Neural progenitor cell (in vitro differentiated cells): ENCODE results near the gene TRRAP.

Source experiments
- CTCF ChIP-seq: fragments of 200-600 bp; sonication (generic); IDR thresholded peaks from 2 replicates; pipeline ENCODE4 v1.5.1; 2017; ENCODE audit warnings: antibody characterized with exemption, mild to moderate bottlenecking
- EZH2phosphoT487 ChIP-seq: fragments of 200-600 bp; sonication (generic); IDR thresholded peaks from 2 replicates; pipeline ENCODE4 v1.6.1; 2017; ENCODE audit warnings: antibody characterized with exemption

GRCh38 chr7:98991141-98991540 is 112.8 kb downstream of the TRRAP start:
- TF ChIP-seq EZH2phosphoT487 (no peak), CTCF (no peak)
